Transverse colon (tissue), 4 donors: ENCODE results near the gene APOLD1.

ENCODE experiments used
- CTCF ChIP-seq, 5 experiments: fragments of 200-600 bp in 3 of 5; fragments of 450-650 bp in 2 of 5; sonication (generic) in 3 of 5; IDR thresholded peaks; 1 replicate in 2 of 5; 2 replicates in 3 of 5; pipeline ENCODE4 v1.5.1; 2016 to 2017; ENCODE audit warnings: antibody characterized with exemption in 5 of 5, inconsistent platforms in 3 of 5, mild to moderate bottlenecking in 2 of 5, moderate library complexity in 1 of 5
- EP300 ChIP-seq: sonication (generic); formaldehyde crosslinking; IDR thresholded peaks from one replicate; pipeline ENCODE4 v1.6.1; 2017; ENCODE audit warnings: antibody characterized with exemption, low read depth
- POLR2A ChIP-seq: fragments of 450-650 bp; IDR thresholded peaks from one replicate; pipeline ENCODE4 v1.6.1; 2016; ENCODE audit warnings: antibody characterized with exemption, mild to moderate bottlenecking, moderate library complexity
- POLR2AphosphoS5 ChIP-seq, 3 donors: sonication (generic); formaldehyde crosslinking; IDR thresholded peaks; one replicate each; pipeline ENCODE4 v1.6.1; 2016; ENCODE audit warnings: antibody characterized with exemption in 3 of 3

- no peak for TF ChIP-seq CTCF (IDR thresholded peaks at IDR 0.05)
- no peak for TF ChIP-seq POLR2A
- TF ChIP-seq POLR2AphosphoS5 (IDR thresholded peaks at IDR 0.05): no peak
- no peak for TF ChIP-seq EP300
These were observed 32.2 kb downstream of the APOLD1 start for GRCh38 chr12:12817616-12818015.
